IPS DF 6.9 (cell line): ENCODE results near the gene TMA7.

Source experiments
- DNase-seq: peaks from one replicate; pipeline ENCODE4 v3.0.0-alpha.2; 2013; ENCODE audit warnings: low read depth, low spot score
- H3K27ac ChIP-seq: one replicate; pipeline ENCODE4 v1.5.1; 2013; ENCODE audit warnings: low read length, control low read depth
- H3K27me3 ChIP-seq: 2 replicates; pipeline ENCODE4 v1.6.1; 2013; ENCODE audit warnings: mild to moderate bottlenecking, low read length; ENCODE audit not compliant: control insufficient read depth, insufficient read depth
- H3K36me3 ChIP-seq: 2 replicates; pipeline ENCODE4 v1.6.1; 2013; ENCODE audit warnings: low read length; ENCODE audit not compliant: control insufficient read depth, insufficient read depth
- H3K4me1 ChIP-seq: 2 replicates; pipeline ENCODE4 v1.6.1; 2013; ENCODE audit warnings: low read length; ENCODE audit not compliant: control insufficient read depth, insufficient read depth
- H3K4me3 ChIP-seq: 2 replicates; pipeline ENCODE4 v1.5.1; 2013; ENCODE audit warnings: mild to moderate bottlenecking, low read length
- H3K9me3 ChIP-seq: 2 replicates; pipeline ENCODE4 v1.6.1; 2013; ENCODE audit warnings: low read length, inconsistent platforms; ENCODE audit not compliant: control insufficient read depth, insufficient read depth
- WGBS: extraction: QIAGEN DNeasy Blood & Tissue Kit; methylation state at CpG from one replicate; pipeline ENCODE4 v1.1.7; 2013; ENCODE audit warnings: mixed read lengths, missing lambda C conversion rate; ENCODE audit not compliant: insufficient read length, insufficient coverage; 5-methylcytosine and 5-hydroxymethylcytosine counted together

The TMA7 gene

DNA sequence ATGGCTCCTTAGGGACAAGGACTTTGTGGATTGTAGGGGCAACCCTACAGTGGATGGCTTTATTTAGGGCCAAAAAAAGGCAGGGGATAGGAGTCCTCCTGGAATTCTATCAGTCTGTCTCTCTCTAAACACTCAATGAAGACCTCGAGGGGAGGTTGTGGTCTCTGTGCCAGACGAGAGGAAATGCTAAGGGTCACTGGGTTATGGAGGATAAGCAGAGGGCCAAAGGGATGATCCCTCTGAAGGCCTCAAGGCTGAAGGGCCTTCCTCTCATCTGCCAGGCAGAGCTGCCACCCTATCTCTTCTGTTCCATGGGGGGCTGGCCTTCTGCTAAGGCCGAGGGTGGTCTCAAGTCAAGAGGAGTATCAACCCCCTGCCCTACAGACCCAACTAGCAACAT, 37.1 kb upstream of the TMA7 start:
- Histone ChIP-seq H3K9me3 (no peaks in the 10 kb centered on the region), H3K27me3 (no peaks in the 10 kb centered on the region), H3K27ac (no peak overlapping the region), H3K4me1 (0 out of 2 replicates have a peak, but pooled peaks cover 5% of the 10 kb centered on the region), H3K4me3 (no peak overlapping the region), H3K36me3 (peaks cover 36% of the 10 kb centered on the region)
- no peak for DNase-seq
- WGBS, result no CpG with 5 or more reads among the region's 3 CpGs

DNA sequence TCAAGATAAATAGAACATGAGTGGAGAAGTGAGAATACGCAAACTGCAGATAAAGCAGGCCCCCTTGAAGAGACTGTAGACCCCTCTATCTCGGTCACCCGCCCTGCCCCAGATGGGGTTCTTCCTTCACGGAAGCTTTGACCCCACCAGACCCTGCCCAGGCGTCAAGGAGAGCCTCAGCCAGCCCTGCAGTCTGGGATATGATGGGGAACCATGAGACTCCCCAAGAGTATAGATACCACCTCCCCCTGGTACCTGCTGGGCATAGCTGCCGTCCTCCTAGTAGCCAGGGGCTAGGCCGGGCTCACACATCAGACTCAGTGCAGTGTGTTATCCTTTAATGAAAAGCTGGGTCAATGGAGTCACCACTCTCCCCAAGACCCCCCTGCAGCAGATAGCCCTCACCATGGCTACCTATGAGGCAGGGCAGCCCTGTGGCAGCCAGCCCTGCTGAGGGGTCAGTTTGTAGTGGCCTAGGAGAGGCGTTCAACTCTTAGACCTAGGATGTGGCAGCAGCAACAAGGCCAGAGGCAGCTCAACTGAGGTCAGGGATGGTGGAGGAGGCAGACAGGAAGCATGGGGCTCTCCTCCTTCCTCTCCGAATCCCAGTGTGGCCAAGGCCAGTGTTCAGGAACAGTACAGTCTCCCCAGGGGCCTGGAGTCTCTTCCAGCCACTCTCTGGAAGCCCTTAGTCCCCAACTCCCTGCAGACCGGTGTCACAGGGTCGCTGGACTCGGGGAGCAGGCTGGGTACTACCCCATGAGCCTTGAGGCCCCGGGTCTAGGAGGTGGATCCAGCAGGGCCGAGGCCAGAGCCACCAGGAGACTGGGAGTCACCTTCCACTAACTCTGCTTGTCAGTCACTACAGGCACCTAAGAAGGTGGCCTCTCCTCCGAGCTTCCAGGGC, 36.3 kb upstream of the TMA7 start:
- DNase-seq, result no peak
- H3K36me3 ChIP-seq, result peaks cover 41% of the 10 kb centered on the region
- WGBS, result no CpG with 5 or more reads among the region's 15 CpGs
- H3K27me3 ChIP-seq, result no peaks in the 10 kb centered on the region
- H3K9me3 ChIP-seq, result no peaks in the 10 kb centered on the region
- no peak overlapping the region for H3K27ac ChIP-seq
- H3K4me1 ChIP-seq, result 0 out of 2 replicates have a peak, but pooled peaks cover 1% of the 10 kb centered on the region
- no peak overlapping the region for H3K4me3 ChIP-seq

DNA sequence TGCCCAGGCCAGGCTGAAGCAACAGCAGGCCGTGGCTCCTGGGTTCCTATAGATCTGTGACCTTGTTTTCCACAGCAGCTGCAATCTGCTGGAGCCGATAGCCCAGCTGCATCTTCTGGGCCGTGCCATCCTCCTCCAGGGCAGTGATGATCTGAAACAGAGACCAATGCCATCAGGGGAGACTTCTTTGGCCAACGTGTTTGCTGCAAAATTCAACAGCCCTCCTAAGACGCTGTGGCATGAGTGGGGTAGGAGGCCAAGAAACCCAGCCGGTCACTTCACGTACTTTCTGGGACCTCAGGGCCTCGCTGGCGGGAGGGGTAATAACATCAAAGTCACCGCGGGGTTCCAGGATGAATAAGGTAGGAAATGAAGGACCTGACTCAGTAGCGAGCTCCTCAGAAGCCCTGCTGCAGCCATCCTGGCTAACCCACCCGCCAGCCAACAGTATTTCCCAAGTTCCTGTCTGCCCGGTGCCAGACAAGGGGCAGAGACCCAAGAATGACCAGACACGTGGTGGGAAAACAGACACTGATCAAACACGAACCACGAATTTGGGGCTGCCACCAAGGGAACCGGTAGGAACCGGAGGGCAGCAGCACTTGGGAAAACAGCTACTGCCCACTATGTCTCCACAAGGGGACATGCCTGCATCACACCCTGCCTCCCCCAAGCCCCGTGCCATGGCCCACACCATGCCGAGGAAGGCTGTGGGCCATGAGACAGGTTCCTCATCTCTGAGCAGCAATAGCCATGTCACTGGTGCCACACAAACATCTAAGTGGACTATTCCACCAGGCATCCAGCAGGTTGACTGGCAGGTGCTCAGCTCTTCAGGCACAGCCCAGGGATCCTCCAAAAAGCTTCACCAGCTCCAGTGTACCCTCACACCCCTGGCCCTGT, 35.4 kb upstream of the TMA7 start:
- DNase-seq, result no peak
- no peaks in the 10 kb centered on the region for H3K9me3 ChIP-seq
- H3K4me3 ChIP-seq, result no peak overlapping the region
- H3K27me3 ChIP-seq, result no peaks in the 10 kb centered on the region
- no peak overlapping the region for H3K27ac ChIP-seq
- WGBS, result no CpG with 5 or more reads among the region's 21 CpGs
- peaks cover 50% of the 10 kb centered on the region for H3K36me3 ChIP-seq
- no peaks in the 10 kb centered on the region for H3K4me1 ChIP-seq

DNA sequence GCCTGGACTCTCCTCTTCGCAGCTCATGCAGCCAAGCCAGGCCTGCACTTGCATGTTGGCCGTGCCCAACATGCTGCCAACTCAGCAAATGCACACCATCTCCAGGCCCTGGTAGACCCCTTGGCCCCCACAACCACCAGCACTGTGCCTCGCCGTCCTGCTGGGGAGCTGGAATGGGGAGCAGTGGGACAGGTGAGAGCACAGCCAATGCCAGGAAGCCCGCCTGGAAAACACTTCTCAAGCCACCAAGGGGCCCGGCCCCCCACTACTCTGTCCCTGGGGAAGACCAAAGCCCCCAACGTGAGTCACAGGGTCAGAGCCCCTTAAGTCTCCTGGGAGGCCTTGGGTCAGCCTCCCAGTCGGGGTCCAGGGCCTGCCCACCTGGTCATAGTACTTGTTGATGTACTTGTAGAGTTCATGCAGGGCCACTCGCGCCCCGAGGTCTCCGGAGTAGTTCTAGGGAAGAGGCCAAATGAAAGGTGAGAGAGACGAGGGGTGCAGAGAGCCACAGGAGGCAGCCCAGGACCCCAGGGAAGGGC, 34.6 kb upstream of the TMA7 start:
- no peak for DNase-seq
- H3K27me3 ChIP-seq, result no peaks in the 10 kb centered on the region
- no CpG with 5 or more reads among the region's 13 CpGs for WGBS
- peaks cover 57% of the 10 kb centered on the region for H3K36me3 ChIP-seq
- H3K4me3 ChIP-seq, result no peak overlapping the region
- H3K9me3 ChIP-seq, result no peaks in the 10 kb centered on the region
- no peak overlapping the region for H3K27ac ChIP-seq
- H3K4me1 ChIP-seq, result no peaks in the 10 kb centered on the region

DNA sequence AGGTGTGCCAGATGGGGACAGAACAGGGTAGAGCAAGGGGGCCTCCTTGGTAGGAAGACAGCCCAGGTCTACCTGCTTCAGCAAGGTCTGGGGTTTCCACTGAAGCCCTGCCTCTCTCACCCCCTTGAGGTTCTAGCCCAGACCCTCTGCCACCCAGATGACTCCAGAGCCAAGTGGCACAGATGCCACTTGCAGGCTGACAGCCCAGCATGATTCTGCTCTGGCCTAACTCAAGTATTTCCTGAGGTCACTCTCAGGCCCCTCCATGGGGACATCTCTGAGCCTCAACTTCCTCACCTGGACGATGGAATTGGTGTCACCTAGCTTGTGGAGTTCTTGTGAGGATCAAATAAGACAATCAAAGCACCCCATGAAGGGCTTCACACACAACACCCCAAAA, 34.1 kb upstream of the TMA7 start:
- WGBS, result no CpG with 5 or more reads among the region's 1 CpG
- Histone ChIP-seq H3K4me3 (no peak overlapping the region), H3K36me3 (peaks cover 62% of the 10 kb centered on the region)

DNA sequence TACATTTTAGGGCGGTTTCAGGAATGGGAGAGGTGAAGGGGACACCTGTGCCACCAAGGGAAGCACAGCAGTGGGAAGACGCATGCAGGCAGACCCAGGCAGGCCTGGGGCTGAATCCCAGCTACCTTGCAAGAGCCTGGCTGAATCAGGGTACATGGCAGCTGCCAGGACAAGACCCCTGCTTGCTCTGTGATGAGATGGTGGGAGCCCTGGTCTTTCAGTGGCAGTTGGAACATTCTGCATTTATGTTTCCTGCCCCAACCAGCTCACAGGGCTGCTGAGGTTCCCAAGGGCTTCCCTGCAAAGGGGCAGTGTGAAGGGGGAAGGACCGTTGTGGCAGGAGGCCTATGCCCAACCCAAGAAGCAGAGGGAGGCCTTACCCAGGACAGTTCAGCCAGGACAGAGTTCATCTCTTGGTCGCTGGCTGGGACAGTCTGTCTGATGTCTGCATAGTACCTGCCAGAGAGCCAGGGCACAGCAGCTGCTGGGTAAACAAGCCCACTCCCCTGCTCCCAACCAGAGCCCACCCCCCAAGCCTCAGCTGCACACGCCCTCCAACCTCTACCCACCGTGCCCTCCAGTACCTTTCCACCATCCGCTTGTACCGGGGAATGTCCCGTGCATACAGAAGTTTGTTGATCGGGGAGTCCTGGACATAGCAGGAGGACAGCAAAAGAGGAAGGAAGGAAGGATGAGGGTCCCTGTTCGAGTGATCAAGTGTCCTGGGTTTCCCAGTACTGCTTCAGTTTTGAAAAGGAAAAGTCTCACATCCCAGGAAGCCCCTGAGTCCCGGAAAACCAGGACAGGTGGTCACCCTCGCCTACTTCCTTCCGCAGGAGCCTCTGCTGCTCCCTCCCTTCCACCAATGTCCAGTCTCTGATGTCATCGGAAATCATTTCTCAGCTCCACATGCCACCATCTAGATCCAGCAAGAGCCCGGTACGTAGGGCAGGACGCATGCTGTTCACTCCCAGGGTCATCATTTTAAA, 33.3 kb upstream of the TMA7 start:
- no CpG with 5 or more reads among the region's 18 CpGs for WGBS
- peaks cover 70% of the 10 kb centered on the region for H3K36me3 ChIP-seq

More for the DNA sequence above, 34.1 kb upstream of the TMA7 start:
- DNase-seq, result no peak
- H3K9me3 ChIP-seq, result no peaks in the 10 kb centered on the region
- no peak overlapping the region for H3K27ac ChIP-seq
- H3K27me3 ChIP-seq, result no peaks in the 10 kb centered on the region
- no peaks in the 10 kb centered on the region for H3K4me1 ChIP-seq

DNA sequence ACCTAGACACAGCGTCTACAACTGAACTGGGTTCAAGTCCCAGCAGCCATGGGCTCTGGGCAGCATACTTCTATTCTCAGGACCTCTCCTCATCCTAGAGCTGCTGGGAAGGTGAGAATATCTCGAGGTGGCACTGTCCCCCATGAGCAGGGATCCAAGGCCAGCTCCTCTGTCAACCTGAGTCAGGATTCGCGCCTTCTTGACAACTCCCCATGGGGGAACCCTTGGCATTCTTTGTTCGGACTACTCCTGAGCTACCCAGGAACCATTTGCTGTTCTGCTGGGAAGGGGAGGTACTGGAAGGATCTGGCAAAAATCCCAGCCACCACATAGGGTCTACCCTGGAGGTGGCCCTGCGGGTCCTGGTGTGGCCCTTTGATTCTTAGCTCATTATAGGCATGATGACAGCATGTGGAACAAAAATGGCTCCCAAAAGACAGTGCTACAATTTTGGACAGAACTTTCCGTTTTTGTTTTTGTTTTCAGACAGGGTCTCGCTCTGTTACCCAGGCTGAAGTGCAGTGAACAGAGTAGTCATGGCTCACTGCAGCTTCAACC, 32.4 kb upstream of the TMA7 start:
- no peak overlapping the region for H3K4me3 ChIP-seq
- WGBS, result no CpG with 5 or more reads among the region's 8 CpGs
- H3K27me3 ChIP-seq, result no peaks in the 10 kb centered on the region
- H3K27ac ChIP-seq, result no peak overlapping the region
- DNase-seq, result no peak
- H3K4me1 ChIP-seq, result no peaks in the 10 kb centered on the region
- no peaks in the 10 kb centered on the region for H3K9me3 ChIP-seq
- peaks cover 78% of the 10 kb centered on the region for H3K36me3 ChIP-seq

More for the DNA sequence above, 33.3 kb upstream of the TMA7 start:
- DNase-seq, result no peak
- no peaks in the 10 kb centered on the region for H3K9me3 ChIP-seq
- H3K27ac ChIP-seq, result no peak overlapping the region
- no peak overlapping the region for H3K4me3 ChIP-seq
- H3K4me1 ChIP-seq, result no peaks in the 10 kb centered on the region
- H3K27me3 ChIP-seq, result no peaks in the 10 kb centered on the region

DNA sequence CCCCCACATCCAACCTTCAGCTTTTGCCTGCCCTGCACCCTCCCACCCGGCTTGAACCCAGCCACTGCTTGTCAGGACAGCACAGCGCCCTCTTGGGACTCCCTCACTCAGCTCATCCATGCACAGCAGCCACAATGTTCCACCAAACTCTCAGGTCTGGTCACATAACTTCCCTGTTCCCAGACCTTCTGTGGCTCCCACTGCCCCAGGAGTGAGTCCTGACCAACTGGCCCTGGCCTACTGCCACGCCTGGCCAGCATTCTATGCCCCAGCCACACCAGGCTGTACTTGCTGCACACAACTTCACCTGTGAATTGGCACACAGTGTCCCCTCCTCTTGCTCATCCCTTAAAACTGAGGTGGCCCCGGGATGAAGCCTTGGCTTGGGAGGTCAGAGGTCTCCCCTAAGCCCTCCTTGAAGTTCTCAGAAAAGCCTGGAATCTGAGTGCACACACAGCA, 31.2 kb upstream of the TMA7 start:
- no peak for DNase-seq
- Histone ChIP-seq H3K4me1 (no peaks in the 10 kb centered on the region), H3K9me3 (no peaks in the 10 kb centered on the region), H3K4me3 (no peak overlapping the region), H3K27me3 (no peaks in the 10 kb centered on the region), H3K27ac (no peak overlapping the region), H3K36me3 (peaks cover 86% of the 10 kb centered on the region)
- no CpG with 5 or more reads among the region's 4 CpGs for WGBS

DNA sequence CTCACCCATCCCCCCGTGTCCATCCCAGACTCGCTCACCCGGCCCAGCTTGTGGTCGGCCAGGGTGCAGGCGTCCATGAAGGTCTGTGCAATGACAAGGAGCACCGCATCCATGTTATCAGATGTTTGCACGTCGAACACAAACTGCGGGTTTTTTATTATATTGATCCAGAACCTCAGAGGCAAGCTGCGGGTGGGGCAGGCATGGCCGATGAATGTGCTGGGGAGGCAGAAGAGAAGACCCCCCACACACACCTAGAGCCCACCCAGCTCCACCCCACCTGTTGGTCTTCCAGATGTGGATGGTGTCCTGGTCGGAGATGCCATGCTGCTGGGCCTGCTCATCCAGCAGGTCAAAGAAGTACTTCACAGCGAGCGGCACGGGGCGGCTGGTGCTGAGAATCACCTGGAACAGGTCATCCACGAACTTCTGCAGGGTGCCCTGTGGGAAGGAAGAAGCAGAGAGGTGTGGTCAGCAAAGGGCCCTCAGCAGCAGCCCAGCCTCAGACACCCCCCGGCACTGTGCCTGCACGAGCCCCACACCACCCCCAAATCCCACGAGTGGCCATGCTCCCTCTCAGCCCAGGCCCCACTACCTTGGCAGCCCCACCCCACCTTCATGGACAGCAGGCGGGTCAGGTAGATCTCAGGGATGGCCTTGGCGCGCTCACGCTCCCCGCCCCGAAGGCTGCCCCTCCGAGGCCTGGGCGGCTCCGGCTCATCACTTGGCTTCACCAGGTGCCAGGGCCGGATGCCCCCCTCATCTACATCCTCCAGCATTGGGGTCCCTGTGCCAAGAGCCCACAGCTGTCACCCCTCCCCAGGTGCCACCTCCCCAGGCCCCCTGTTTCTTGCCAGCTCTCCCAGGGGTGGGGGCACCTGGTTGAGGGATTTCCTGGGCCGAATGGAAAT, 30.5 kb upstream of the TMA7 start:
- no peak overlapping the region for H3K27ac ChIP-seq
- no peaks in the 10 kb centered on the region for H3K9me3 ChIP-seq
- no peaks in the 10 kb centered on the region for H3K4me1 ChIP-seq
- WGBS, result no CpG with 5 or more reads among the region's 31 CpGs
- no peak overlapping the region for H3K4me3 ChIP-seq
- H3K27me3 ChIP-seq, result no peaks in the 10 kb centered on the region
- DNase-seq, result no peak
- H3K36me3 ChIP-seq, result peaks cover 87% of the 10 kb centered on the region
